Ectodermal cell (in vitro differentiated cells): ENCODE measurements around the gene TRIM66.

Experiments used
- H3K27ac ChIP-seq: 2 replicates; pipeline ENCODE4 v1.7.0; 2013; ENCODE audit warnings: mild to moderate bottlenecking, low read depth, low read length; ENCODE audit not compliant: insufficient read depth, poor library complexity, severe bottlenecking
- H3K27me3 ChIP-seq: 2 replicates; pipeline ENCODE4 v1.7.0; 2013; ENCODE audit warnings: mild to moderate bottlenecking, low read length; ENCODE audit not compliant: insufficient read depth, control insufficient read depth, poor library complexity, severe bottlenecking
- H3K36me3 ChIP-seq: one replicate; pipeline ENCODE4 v1.7.0; 2013; ENCODE audit warnings: low read length; ENCODE audit not compliant: control insufficient read depth, insufficient read depth
- H3K4me1 ChIP-seq: one replicate; pipeline ENCODE4 v1.7.0; 2013; ENCODE audit warnings: low read length; ENCODE audit not compliant: control insufficient read depth, insufficient read depth
- H3K4me3 ChIP-seq: 2 replicates; pipeline ENCODE4 v1.7.0; 2013; ENCODE audit warnings: low read depth, low read length, control low read depth; ENCODE audit not compliant: insufficient read depth
- H3K9me3 ChIP-seq: 2 replicates; pipeline ENCODE4 v1.7.0; 2013; ENCODE audit warnings: mild to moderate bottlenecking, low read length, moderate library complexity; ENCODE audit not compliant: control insufficient read depth
- WGBS, 2 experiments: methylation state at CpG; one replicate each; pipeline ENCODE4 v1.1.7; 2013; ENCODE audit warnings: missing lambda C conversion rate in 2 of 2; 5-methylcytosine and 5-hydroxymethylcytosine counted together

TRIM66 gene

GRCh38 chr11:8615291-8616032 lies 67.0 kb downstream of the TRIM66 start:
- Histone ChIP-seq H3K27me3 (no peaks in the 10 kb centered on the region), H3K9me3 (no peaks in the 10 kb centered on the region), H3K36me3 (no peaks in the 10 kb centered on the region), H3K27ac (no peak overlapping the region), H3K4me1 (peaks cover 4% of the 10 kb centered on the region), H3K4me3 (no peak overlapping the region)
- 65 to 66% methylated on average over 4 of the region's 4 CpGs for WGBS, 2 experiments

DNA sequence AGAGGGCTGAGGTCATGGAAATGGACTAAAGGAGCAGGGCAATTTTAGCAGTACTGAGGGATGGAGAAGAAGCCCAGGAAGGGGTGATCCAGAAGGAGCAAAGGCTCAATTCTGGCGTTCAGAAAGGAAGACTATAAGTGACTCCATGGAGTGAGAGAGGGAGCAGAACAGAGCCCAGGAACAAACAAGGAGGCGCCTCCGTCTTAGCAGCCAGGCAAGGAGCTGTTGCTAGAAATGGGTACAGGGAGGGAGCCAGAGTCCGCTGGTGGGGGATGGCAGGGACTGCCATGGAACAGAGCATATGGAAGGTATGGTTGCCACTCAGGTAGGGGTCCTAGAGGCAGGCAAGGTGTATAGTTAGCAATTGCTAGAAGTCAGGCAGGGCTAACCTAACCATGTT lies 68.0 kb downstream of the TRIM66 start:
- peaks cover 4% of the 10 kb centered on the region for H3K4me1 ChIP-seq
- H3K4me3 ChIP-seq: no peak overlapping the region
- 92 to 94% methylated on average over 4 of the region's 4 CpGs for WGBS, 2 experiments
- H3K27ac ChIP-seq: no peak overlapping the region
- no peaks in the 10 kb centered on the region for H3K9me3 ChIP-seq
- no peaks in the 10 kb centered on the region for H3K27me3 ChIP-seq
- H3K36me3 ChIP-seq: no peaks in the 10 kb centered on the region

DNA sequence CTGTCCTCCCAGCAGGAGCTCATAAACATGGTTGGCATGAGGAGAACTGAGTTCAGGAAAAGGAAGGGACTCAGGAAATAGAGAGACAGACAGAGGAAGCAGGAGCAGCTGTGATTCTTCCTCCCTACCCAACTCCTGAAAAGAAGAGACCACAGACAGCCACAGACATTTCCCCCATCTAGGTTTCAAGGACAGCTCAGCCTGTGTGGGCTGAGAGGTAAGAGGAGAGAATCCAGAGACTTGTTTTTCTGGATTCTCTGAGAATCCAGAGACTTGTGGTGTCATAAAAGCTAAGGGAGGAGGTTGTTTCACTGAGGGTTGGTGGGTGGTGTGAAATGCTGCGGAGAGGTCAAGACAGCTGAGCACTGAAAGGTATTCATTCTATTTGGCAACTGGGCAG lies 69.4 kb downstream of the TRIM66 start:
- 88 to 89% methylated on average over 1 of the region's 1 CpG for WGBS, 2 experiments

GRCh38 chr11:8612522-8612921 lies 69.9 kb downstream of the TRIM66 start:
- Histone ChIP-seq H3K27me3 (no peaks in the 10 kb centered on the region), H3K4me1 (peaks cover 4% of the 10 kb centered on the region), H3K36me3 (no peaks in the 10 kb centered on the region), H3K27ac (no peak overlapping the region), H3K4me3 (no peak overlapping the region), H3K9me3 (no peaks in the 10 kb centered on the region)
- WGBS, 2 experiments: 90 to 93% methylated on average over 5 of the region's 5 CpGs

More for the DNA sequence above, 69.4 kb downstream of the TRIM66 start:
- Histone ChIP-seq H3K4me3 (no peak overlapping the region), H3K4me1 (peaks cover 4% of the 10 kb centered on the region), H3K27me3 (no peaks in the 10 kb centered on the region), H3K27ac (no peak overlapping the region), H3K36me3 (no peaks in the 10 kb centered on the region), H3K9me3 (no peaks in the 10 kb centered on the region)

DNA sequence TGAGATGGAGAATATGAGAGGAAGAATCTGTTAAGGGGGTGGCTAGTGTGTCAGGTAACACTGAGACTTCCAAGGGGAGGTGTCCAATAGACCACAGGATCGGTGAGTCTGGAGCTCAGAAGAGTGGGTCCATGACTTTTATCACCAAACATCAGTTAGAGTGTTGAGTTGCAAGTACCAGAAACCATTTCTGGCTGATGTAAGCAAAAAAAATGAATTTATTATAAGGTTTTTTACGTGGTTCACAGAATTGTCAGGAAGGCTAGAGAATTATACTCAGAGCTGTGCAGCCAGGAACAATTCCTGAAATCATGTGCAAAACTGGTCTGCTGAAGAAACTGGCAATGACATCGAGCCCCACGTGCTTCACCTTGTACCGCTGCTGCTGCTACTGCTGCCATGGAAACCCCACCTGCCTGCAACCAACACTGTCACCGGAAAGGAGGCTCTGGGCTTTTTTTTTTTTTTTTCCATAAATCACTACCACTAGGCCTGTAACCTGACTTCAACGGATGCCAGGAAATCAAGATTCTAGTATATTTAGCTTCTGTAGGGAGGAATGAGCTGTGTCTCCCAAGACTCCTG lies 71.8 kb downstream of the TRIM66 start:
- H3K27me3 ChIP-seq: no peaks in the 10 kb centered on the region
- no peak overlapping the region for H3K27ac ChIP-seq
- no peaks in the 10 kb centered on the region for H3K9me3 ChIP-seq
- H3K4me1 ChIP-seq: peaks cover 4% of the 10 kb centered on the region
- 69 to 70% methylated on average over 7 of the region's 7 CpGs for WGBS, 2 experiments
- H3K4me3 ChIP-seq: no peak overlapping the region
- H3K36me3 ChIP-seq: no peaks in the 10 kb centered on the region

DNA sequence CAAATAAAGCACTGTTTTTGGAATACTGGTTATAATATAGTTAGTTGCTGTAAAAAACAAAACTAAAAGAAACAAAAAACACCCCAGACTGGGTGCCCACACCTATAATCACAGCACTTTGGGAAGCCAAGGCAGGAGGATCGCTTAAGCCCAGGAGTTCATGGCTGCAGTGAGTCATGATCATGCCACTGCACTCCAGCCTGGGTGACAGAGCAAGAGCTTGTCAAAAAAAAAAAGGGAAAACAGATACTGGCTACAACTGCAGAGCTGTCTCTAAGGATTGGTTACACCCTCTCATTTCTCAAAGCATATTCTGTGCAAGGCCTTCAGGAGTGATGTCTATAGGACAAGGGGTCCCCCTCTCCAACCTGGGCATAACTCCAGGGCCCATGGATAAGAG lies 73.8 kb downstream of the TRIM66 start:
- Histone ChIP-seq H3K4me3 (no peak overlapping the region), H3K9me3 (no peaks in the 10 kb centered on the region), H3K36me3 (no peaks in the 10 kb centered on the region), H3K27ac (no peak overlapping the region), H3K27me3 (no peaks in the 10 kb centered on the region), H3K4me1 (peaks cover 4% of the 10 kb centered on the region)
- 93 to 97% methylated on average over 1 of the region's 1 CpG for WGBS, 2 experiments

DNA sequence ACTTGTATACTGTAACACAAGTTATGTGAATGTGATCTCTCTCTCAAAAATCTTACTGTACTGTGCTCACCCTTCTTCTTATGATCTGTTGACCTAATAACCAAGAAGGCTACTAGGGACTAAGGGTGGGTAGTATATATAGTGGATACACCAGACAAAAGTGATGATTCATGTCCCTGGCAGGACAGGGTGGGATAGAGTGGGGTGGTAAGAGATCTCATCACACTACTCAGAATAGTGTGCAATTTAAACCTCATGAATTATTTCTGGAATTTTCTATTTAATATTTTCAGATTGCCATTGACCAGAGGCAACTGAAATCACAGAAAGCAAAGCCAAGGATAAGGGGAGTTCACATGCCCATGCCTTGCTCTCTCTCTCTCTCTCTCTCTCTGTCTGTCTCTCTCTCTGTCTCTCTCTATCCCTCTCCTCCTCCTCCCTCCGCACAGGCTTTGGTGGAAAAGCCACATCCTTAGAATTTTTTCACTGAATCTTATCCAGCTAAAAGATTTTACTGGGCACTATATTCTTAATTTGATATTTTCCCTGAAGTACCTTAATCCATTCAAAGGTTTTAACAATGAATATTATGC lies 76.4 kb downstream of the TRIM66 start:
- H3K27ac ChIP-seq: no peak overlapping the region
- no peaks in the 10 kb centered on the region for H3K27me3 ChIP-seq

GRCh38 chr11:8604078-8604723 lies 78.3 kb downstream of the TRIM66 start:
- Histone ChIP-seq H3K27me3 (no peaks in the 10 kb centered on the region), H3K27ac (no peak overlapping the region), H3K4me3 (no peak overlapping the region), H3K9me3 (no peaks in the 10 kb centered on the region), H3K36me3 (no peaks in the 10 kb centered on the region), H3K4me1 (no peaks in the 10 kb centered on the region)
- 37 to 39% methylated on average over 9 of the region's 9 CpGs for WGBS, 2 experiments

More for the DNA sequence above, 76.4 kb downstream of the TRIM66 start:
- Histone ChIP-seq H3K36me3 (no peaks in the 10 kb centered on the region), H3K4me3 (no peak overlapping the region), H3K4me1 (no peaks in the 10 kb centered on the region), H3K9me3 (no peaks in the 10 kb centered on the region)
- WGBS, 2 experiments: 83 to 95% methylated on average over 1 of the region's 1 CpG

DNA sequence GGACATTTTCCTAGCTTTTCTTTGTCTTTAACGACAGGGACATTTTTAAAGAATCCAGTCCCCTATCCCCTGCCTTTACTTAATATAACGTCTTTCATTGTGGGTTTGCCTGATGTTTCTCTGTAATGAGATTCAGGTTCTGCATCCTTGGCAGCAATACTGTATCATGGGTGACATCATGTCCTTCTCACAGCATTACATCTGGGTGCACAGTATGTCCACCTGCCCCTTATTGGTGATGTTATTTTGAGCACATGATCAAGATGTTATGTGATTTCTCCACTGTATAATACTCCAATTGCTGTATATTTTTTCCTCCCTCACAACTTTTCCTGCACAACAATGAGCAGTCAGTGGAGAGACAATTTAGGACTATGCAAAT lies 78.8 kb downstream of the TRIM66 start:
- no peaks in the 10 kb centered on the region for H3K36me3 ChIP-seq
- no peaks in the 10 kb centered on the region for H3K27me3 ChIP-seq
- no peak overlapping the region for H3K27ac ChIP-seq
- no peaks in the 10 kb centered on the region for H3K9me3 ChIP-seq
- H3K4me3 ChIP-seq: no peak overlapping the region
- WGBS, 2 experiments: 89 to 98% methylated on average over 2 of the region's 2 CpGs
- H3K4me1 ChIP-seq: no peaks in the 10 kb centered on the region
